Hepatocyte (in vitro differentiated cells): Measurements from ENCODE around the gene ANO4.

Experiments
- EZH2 ChIP-seq: fragments of 200-600 bp; sonication (generic); IDR thresholded peaks from 2 replicates; pipeline ENCODE4 v1.6.1; 2016; ENCODE audit warnings: antibody characterized with exemption, mild to moderate bottlenecking, borderline replicate concordance
- EZH2phosphoT487 ChIP-seq: fragments of 200-600 bp; sonication (generic); IDR thresholded peaks from one replicate; pipeline ENCODE4 v1.6.1; 2018; ENCODE audit warnings: antibody characterized with exemption, mild to moderate bottlenecking, low read depth, moderate library complexity; ENCODE audit not compliant: unreplicated experiment, severe bottlenecking
- TF ChIP-seq, protein P1 (sequence below): fragments of 200-600 bp; sonication (generic); IDR thresholded peaks from 2 replicates; pipeline ENCODE4 v1.5.1; 2016; ENCODE audit warnings: antibody characterized with exemption, mild to moderate bottlenecking; ENCODE audit not compliant: poor library complexity

DNA sequence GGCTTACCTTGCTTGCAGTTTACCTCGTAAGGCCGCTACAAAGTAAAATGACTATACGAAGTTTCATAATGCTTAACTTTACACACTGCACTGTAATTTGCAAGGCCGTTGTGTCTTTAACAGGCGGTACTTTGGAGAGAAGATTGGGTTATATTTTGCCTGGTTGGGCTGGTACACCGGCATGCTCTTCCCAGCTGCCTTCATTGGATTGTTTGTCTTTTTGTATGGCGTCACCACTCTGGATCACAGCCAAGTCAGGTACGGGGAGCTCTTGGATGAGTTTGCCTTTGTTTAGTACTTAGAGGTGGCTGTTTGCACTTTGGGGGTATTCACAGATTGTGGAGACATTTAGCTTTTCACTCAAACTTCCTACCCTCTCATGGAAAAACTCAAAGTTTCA is 247.6 kb downstream of the ANO4 start:
- no peak for TF ChIP-seq EZH2
- TF ChIP-seq, protein P1, sequence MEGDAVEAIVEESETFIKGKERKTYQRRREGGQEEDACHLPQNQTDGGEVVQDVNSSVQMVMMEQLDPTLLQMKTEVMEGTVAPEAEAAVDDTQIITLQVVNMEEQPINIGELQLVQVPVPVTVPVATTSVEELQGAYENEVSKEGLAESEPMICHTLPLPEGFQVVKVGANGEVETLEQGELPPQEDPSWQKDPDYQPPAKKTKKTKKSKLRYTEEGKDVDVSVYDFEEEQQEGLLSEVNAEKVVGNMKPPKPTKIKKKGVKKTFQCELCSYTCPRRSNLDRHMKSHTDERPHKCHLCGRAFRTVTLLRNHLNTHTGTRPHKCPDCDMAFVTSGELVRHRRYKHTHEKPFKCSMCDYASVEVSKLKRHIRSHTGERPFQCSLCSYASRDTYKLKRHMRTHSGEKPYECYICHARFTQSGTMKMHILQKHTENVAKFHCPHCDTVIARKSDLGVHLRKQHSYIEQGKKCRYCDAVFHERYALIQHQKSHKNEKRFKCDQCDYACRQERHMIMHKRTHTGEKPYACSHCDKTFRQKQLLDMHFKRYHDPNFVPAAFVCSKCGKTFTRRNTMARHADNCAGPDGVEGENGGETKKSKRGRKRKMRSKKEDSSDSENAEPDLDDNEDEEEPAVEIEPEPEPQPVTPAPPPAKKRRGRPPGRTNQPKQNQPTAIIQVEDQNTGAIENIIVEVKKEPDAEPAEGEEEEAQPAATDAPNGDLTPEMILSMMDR, result no peak
- no peak for TF ChIP-seq EZH2phosphoT487
